Measurements from ENCODE around the gene DNAAF8. TPM values are rescaled to one million over a fixed set of nuclear protein-coding genes. Genes with fewer than 3 reads are reported as not detected.

DNAAF8 gene
- total and polyA plus RNA-seq, 4 donors, result 0.24 to 0.49 TPM; not detected in 2

DNA sequence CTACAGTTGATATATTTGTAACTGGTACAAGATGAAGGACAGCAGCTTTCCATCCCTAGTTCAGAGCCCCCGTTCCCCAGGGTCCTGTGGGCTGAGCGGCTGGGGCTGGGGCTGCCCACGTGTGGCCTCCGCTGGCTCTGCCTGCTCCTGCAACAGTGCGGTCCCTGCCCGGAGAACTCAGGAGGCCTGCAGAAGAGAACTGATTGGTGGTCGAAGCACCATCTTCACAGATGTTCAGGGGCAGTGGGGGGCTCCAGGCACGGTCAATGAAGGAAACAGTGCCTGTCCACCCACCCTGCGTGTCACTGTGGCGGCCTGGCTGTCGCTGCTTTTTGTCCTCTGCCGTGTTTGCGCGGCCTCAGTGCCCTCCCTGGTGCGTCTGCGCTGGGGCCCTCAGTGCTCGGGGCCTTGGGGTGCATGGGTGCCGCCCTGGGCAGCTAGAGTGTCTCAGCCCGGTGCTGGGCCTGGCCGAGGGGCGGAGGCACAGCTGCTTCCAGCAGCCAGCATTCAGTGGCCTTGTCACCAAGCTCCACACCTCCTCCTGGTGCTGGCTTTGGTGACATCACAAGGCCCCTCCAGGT, 45.2 kb upstream of the DNAAF8 start:
- DNase-seq (no peak), ATAC-seq (ENCODE audit: low FRiP score) (no peak)
- H3K27me3 ChIP-seq (ENCODE audit: control insufficient read depth in 1 of 2, insufficient read depth in 2 of 2, low read length in 1 of 2), result no peaks in the 10 kb centered on the region
- H3K27ac ChIP-seq (ENCODE audit: low read depth in 1 of 2, low read length in 2 of 2), result no peak overlapping the region
- H3K4me3 ChIP-seq (ENCODE audit: low read length in 2 of 2), result no peak overlapping the region
- H3K36me3 ChIP-seq (ENCODE audit: control insufficient read depth in 1 of 2, insufficient read depth in 2 of 2, low read length in 1 of 2), result peaks cover 0 to 2% of the 10 kb centered on the region in 2 donors
- no peaks in the 10 kb centered on the region for H3K4me1 ChIP-seq (ENCODE audit: control insufficient read depth in 1 of 2, insufficient read depth in 2 of 2, low read length in 2 of 2)
- no peaks in the 10 kb centered on the region for H3K9me3 ChIP-seq (ENCODE audit: control insufficient read depth, low read length)
- WGBS, 2 donors, result 86% methylated on average over 21 of the region's 21 CpGs
- intact Hi-C loops (cut with DNase I), result no loop called here

GRCh38 chr16:4689864-4690704, 44.3 kb upstream of the DNAAF8 start:
- no peak overlapping the region for H3K4me3 ChIP-seq (ENCODE audit: low read length in 2 of 2)
- ATAC-seq (ENCODE audit: low FRiP score) (no peak), DNase-seq (peak in 1 of 2 donors; percentile 34)
- 80 to 82% methylated on average over 31 of the region's 31 CpGs for WGBS, 2 donors
- intact Hi-C loops (cut with DNase I), result loop anchor here (5.0 kb wide), 3 partner anchors 73 to 267 kb away; partner anchors contain the start of genes SEC14L5 (in 1 of the 2) and UBALD1 (in 1 of the 2)
- H3K27ac ChIP-seq (ENCODE audit: low read depth in 1 of 2, low read length in 2 of 2), result no peak overlapping the region
- no peaks in the 10 kb centered on the region for H3K36me3 ChIP-seq (ENCODE audit: control insufficient read depth in 1 of 2, insufficient read depth in 2 of 2, low read length in 1 of 2)
- no peaks in the 10 kb centered on the region for H3K27me3 ChIP-seq (ENCODE audit: control insufficient read depth in 1 of 2, insufficient read depth in 2 of 2, low read length in 1 of 2)
- no peaks in the 10 kb centered on the region for H3K9me3 ChIP-seq (ENCODE audit: control insufficient read depth, low read length)
- H3K4me1 ChIP-seq (ENCODE audit: control insufficient read depth in 1 of 2, insufficient read depth in 2 of 2, low read length in 2 of 2), result no peaks in the 10 kb centered on the region

DNA sequence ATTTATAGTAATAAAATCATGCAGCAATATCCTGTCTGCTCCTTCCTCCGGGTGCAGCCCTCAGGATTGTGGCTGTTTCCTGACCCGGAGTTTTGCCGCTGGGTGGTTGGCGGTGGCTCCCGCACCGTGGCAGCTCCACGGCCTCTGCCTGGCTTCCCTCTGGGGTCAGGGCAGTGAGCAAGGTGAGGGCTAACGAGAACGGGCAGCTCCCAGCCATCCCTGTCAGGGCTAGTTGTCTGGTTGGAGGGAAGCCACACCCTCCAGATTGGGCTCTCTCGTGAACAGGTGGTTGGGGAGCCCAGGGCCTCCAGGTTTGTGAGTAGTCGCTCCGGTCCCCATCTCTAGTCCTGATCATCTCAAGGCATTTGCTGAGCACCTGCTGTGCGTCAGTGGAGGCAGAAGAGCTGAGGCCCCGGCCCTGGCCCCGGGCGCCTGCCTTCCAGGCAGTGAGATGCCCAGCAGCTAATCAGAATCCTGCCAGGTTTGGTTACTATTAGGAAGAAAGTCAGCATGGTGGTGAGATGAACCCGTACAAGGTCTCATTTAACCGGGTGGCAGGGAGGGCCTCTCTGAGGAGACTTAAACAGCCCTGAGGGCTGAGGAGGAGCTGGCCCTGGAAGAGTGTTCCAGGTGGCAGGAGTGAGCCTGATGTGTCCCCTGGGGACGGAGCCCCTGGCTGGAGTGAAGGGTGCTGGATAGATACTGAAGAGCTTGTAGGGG, 43.2 kb upstream of the DNAAF8 start:
- DNase-seq (peak in 1 of 2 donors; percentile 42), ATAC-seq (ENCODE audit: low FRiP score) (no peak)
- H3K9me3 ChIP-seq (ENCODE audit: control insufficient read depth, low read length), result no peaks in the 10 kb centered on the region
- H3K27ac ChIP-seq (ENCODE audit: low read depth in 1 of 2, low read length in 2 of 2), result no peak overlapping the region
- intact Hi-C loops (cut with DNase I), result loop anchor here (5.0 kb wide), 3 partner anchors 74 to 266 kb away; partner anchors contain the start of genes SEC14L5 (in 1 of the 2) and UBALD1 (in 1 of the 2)
- no peaks in the 10 kb centered on the region for H3K4me1 ChIP-seq (ENCODE audit: control insufficient read depth in 1 of 2, insufficient read depth in 2 of 2, low read length in 2 of 2)
- 74 to 76% methylated on average over 19 of the region's 19 CpGs for WGBS, 2 donors
- no peaks in the 10 kb centered on the region for H3K36me3 ChIP-seq (ENCODE audit: control insufficient read depth in 1 of 2, insufficient read depth in 2 of 2, low read length in 1 of 2)
- no peak overlapping the region for H3K4me3 ChIP-seq (ENCODE audit: low read length in 2 of 2)
- H3K27me3 ChIP-seq (ENCODE audit: control insufficient read depth in 1 of 2, insufficient read depth in 2 of 2, low read length in 1 of 2), result no peaks in the 10 kb centered on the region

DNA sequence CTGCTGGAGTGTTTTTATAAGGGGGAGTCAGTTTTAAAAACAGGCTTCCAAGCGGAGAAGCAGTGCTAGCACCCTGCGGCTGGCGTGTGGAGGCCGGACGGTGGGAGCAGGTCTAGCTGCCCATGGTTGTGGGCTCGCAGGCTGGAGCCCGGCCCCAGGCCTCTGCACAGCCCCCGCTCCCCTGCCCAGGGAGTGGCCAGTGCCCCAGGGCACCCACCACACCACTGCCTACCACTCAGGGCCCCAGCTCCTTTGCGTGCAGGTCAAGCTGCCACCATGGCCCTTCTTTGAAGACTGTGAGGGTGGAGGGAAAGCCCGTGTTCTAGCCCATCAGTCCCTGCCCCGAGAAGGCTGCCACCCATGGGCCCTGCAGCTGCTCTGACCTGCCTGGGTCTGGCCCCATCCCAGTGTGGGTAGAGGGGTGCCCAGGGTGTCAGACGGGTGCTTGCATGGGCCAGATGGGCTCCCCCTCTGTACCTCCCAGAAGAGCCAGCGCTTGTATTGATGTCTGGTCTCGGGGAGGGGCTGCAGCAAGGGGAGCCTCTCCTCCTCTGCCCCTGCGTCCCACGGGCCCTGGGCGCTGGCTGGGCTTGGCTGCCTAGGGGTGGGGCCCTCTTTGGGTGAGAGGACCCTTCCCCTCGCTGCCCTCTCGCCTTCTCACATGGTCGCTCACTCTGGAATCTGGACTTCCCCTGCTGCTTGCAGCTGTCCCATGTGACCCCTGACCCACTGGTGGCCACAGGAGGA, 42.5 kb upstream of the DNAAF8 start:
- 77 to 81% methylated on average over 18 to 20 of the region's 20 CpGs for WGBS, 2 donors
- Histone ChIP-seq H3K36me3 (ENCODE audit: control insufficient read depth in 1 of 2, insufficient read depth in 2 of 2, low read length in 1 of 2) (no peaks in the 10 kb centered on the region), H3K27me3 (ENCODE audit: control insufficient read depth in 1 of 2, insufficient read depth in 2 of 2, low read length in 1 of 2) (no peaks in the 10 kb centered on the region), H3K4me3 (ENCODE audit: low read length in 2 of 2) (no peak overlapping the region), H3K4me1 (ENCODE audit: control insufficient read depth in 1 of 2, insufficient read depth in 2 of 2, low read length in 2 of 2) (no peaks in the 10 kb centered on the region), H3K27ac (ENCODE audit: low read depth in 1 of 2, low read length in 2 of 2) (no peak overlapping the region), H3K9me3 (ENCODE audit: control insufficient read depth, low read length) (no peaks in the 10 kb centered on the region)
- intact Hi-C loops (cut with DNase I), result loop anchor here (5.0 kb wide), 3 partner anchors 75 to 265 kb away; partner anchors contain the start of genes SEC14L5 (in 1 of the 2) and UBALD1 (in 1 of the 2)
- DNase-seq (peak in 1 of 2 donors; percentile 51), ATAC-seq (ENCODE audit: low FRiP score) (no peak)

DNA sequence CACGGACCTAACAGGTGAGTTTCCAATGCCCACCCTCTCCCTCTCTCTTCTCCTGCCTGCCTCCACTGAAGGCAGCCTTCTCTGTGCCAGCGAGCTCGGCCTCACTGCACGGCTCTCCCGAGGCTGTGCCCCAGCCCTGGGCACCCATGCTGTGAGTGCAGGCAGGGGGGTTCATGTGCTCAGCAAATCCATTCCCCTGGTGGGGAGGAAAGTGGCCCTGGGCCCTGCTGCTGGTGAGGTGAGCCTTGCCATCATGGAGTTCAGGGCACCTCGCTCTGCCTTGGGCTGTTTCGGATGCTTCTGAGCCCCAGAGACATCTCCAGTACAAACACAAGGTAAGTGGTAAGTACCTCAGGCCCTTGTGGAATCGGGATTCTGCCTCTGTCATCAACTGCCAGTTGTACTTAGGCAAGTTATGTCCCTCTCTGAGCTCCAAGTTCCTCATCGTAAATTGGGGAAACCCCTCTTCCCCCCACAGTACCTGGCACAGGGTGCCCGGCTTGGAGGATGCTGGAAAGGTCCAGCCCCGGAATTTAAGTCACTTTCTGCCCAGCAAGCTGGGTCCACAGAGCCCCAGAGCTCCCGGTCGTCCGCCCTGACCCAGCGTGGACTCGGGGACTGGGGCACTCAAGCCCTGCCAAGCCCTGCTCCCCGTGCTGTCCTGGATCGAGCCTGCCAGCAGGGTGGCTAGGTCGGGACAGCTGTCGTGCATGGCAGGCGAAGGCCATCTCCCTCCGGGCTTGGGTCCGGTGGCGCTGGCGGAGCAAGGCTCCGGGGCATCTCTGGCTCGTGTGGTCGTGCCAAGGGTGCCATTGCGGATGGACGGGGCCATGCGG, 41.7 kb upstream of the DNAAF8 start:
- Histone ChIP-seq H3K36me3 (ENCODE audit: control insufficient read depth in 1 of 2, insufficient read depth in 2 of 2, low read length in 1 of 2) (no peaks in the 10 kb centered on the region), H3K27ac (ENCODE audit: low read depth in 1 of 2, low read length in 2 of 2) (peak overlapping the region in 1 of 2 donors; percentile 46), H3K9me3 (ENCODE audit: control insufficient read depth, low read length) (no peaks in the 10 kb centered on the region), H3K4me1 (ENCODE audit: control insufficient read depth in 1 of 2, insufficient read depth in 2 of 2, low read length in 2 of 2) (no peaks in the 10 kb centered on the region), H3K27me3 (ENCODE audit: control insufficient read depth in 1 of 2, insufficient read depth in 2 of 2, low read length in 1 of 2) (no peaks in the 10 kb centered on the region), H3K4me3 (ENCODE audit: low read length in 2 of 2) (peak overlapping the region; percentile 8 to 38)
- ATAC-seq (ENCODE audit: low FRiP score), result peak; percentile 6
- WGBS, 2 donors, result 11 to 14% methylated on average over 31 of the region's 31 CpGs
- DNase-seq, result peak in 1 of 2 donors; percentile 50
- intact Hi-C loops (cut with DNase I), result loop anchor here (1.0 to 5.0 kb wide), 4 partner anchors 75 to 265 kb away; partner anchors contain the start of genes SEC14L5 (in 1 of the 2), UBALD1 (in 1 of the 2) and ZNF500 (in 1 of the 2)

GRCh38 chr16:4693296-4693955, 40.9 kb upstream of the DNAAF8 start, which contains the start of gene NUDT16L1:
NUDT16L1 (plus strand) TSS chr16:4693562; CDS start chr16:4693727, 165 bp downstream.
- H3K36me3 ChIP-seq (ENCODE audit: control insufficient read depth in 1 of 2, insufficient read depth in 2 of 2, low read length in 1 of 2), result peaks cover 0 to 3% of the 10 kb centered on the region in 2 donors
- DNase-seq, result peak; percentile 98 to 99
- ATAC-seq (ENCODE audit: low FRiP score), result peak; percentile 95
- H3K4me1 ChIP-seq (ENCODE audit: control insufficient read depth in 1 of 2, insufficient read depth in 2 of 2, low read length in 2 of 2), result no peaks in the 10 kb centered on the region
- H3K4me3 ChIP-seq (ENCODE audit: low read length in 2 of 2), result peak within 1 kb of the TSS; percentile 55 to 74
- intact Hi-C loops (cut with DNase I), result loop anchor here (1.0 to 5.0 kb wide), 4 partner anchors 74 to 264 kb away; partner anchors contain the start of genes SEC14L5 (in 1 of the 2), UBALD1 (in 1 of the 2) and ZNF500 (in 1 of the 2)
- peak within 1 kb of the TSS in 1 of 2 donors; percentile 62 for H3K27ac ChIP-seq (ENCODE audit: low read depth in 1 of 2, low read length in 2 of 2)
- H3K9me3 ChIP-seq (ENCODE audit: control insufficient read depth, low read length), result no peaks in the 10 kb centered on the region
- 0% methylated on average over 63 to 91 of the region's 91 CpGs for WGBS, 2 donors
- H3K27me3 ChIP-seq (ENCODE audit: control insufficient read depth in 1 of 2, insufficient read depth in 2 of 2, low read length in 1 of 2), result no peaks in the 10 kb centered on the region
